T-helper 22 cell (primary cell): Measurements from ENCODE around the gene TRIM31.

Experiments
- DNase-seq: peaks from one replicate; pipeline ENCODE4 v3.0.0-alpha.2; 2020; ENCODE audit warnings: low read depth

TRIM31 gene

DNA sequence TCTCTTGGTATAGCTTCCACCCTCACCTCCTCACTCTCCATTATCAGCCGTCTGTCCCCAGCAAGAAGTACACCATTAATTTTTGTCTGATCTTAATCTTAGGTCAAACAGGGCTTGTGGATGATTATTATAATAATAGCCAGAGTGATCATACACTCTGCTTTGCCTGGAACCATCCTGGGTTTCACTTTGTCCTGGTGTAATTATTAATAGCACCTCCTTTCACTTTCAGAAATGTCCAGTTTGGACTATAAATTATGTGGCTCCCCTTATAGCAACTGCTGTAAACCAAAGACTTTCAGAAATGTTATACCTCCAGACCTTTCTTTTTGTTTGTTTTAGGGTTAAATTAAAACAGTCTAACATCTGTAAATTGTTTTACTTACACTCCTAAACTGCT is 951 bp upstream of the TRIM31 start:
- DNase-seq, result no peak

DNA sequence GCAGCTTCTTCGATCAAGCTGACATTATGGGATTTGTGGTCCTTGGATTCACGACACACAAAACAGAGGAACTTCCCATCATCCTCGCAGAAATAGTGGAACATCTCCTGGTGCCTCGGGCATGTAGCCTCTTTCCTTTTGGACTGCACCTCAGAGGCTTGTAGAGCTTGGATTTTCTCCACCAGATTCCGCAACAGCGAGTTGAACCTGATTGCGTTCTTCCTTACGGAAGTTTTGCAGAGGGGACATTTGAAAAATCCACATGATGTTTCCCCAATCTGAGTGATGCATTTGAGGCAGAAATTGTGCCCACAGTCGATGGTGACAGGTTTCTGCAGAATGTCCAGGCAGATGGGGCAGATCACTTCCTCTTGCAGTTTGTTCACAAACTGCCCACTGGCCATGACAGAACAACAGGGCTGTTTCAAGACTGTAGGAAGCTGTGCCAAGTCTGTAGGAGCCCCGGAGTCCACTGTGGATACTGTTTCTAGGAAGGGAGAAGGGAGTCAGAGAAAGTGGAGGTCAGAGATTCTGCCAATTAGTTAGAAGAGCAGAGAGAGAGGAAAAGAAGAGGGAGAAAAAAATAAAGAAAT is 392 bp downstream of the TRIM31 start:
- no peak for DNase-seq

DNA sequence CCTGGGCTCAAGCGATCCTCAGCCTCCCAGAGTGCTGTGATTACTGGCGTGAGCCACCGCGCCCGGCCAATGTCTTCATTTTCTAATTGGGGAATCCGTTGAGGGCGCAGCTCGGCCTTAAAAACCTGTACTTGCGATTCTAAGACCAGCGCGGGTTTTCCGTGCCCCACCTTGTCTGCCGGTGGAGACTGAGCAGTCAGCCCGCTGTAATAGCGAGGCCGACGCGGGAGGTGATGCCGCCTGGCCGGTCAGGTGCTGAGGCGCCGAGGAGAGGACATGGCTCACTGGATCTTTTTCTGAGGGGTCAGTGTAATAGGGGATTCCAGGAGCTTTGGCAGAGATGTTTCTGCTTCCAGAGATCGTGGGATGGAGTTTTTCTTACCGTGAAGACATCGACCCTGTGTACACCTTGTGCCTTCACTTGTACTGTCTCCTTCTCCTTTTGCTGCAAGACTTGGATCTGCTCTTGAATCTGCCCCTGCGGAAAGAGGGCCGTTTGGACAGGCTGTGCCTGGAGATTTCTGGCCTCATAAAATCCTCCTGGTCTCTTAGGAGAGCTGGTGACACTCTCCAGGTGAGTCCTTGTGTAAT is 1.5 kb downstream of the TRIM31 start:
- no peak for DNase-seq

DNA sequence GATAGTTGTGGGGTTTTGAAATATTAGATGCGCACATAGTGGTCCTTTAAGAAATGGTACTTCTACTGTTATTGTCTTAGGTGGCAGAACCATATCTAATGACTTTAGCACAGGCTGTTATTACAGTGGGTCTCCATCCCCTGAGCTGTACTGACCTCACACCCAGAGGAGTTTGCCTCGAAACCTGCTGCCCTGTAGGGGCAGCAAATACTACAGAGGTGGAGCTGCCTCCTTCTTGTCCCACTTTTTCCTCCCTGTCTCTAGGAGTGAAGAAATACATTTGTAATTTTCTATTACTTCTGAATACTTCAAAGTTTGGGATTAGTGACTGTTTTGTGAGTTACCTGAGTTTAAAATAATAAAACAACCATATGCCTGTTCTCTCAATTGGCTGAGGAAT is 8.2 kb downstream of the TRIM31 start:
- DNase-seq, result no peak

DNA sequence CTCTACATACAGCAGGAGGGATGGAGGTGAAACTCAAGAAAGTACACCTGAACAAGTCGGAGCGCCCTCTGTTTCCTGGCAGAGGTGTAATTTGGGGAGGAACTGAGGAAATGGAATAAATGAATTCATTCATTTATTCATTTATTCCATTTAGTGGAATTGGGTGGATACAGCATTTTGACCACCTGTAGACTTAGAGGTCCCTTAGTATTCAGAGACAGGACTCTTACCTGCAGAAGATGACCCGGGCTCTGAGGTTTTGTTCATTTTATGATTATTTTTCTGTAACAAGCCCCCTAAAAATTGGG is 9.1 kb downstream of the TRIM31 start:
- no peak for DNase-seq

DNA sequence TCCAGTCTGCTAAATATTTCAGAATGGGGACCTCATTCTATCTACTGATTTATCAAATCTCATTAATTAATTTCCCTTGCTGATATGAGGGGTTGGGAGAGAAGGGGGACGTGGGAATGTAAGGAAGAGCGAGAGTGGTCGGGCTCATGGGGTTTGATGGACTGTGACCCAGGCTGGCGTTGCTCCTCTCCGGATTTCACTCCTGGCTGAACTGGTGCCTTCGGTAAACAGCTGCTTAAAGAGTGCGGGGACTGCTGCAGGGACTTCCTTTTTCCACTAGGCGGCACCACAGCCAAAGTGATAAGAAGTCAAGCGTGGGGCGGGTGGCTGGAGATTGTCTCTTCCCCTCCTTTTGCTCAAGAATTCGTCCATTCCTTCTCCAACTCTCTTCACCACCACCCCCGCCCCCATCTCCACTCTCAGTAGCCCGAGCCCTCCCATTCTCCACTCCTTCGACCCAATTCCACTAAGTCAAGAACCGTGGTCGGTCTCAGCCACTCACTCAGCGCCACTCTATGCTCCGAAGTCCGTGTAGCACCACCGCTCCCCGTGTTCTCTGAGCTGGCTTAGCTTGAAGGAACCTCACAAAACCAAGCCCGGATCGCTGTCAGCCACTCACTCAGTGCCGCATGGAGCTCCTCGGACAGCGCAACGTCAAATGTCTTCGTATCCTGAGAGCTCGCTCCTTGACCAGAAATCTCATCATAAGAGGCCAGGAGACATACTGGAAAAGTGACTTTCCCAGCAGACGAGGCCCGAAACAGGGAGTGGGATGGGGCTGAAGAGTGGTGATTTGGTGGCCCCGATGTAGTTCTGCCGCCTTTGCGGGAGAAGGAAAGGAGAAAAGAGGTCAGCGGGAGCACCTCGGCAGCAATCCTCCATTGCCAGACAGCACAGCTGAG is 9.7 kb downstream of the TRIM31 start:
- DNase-seq, result peak; percentile 59

DNA sequence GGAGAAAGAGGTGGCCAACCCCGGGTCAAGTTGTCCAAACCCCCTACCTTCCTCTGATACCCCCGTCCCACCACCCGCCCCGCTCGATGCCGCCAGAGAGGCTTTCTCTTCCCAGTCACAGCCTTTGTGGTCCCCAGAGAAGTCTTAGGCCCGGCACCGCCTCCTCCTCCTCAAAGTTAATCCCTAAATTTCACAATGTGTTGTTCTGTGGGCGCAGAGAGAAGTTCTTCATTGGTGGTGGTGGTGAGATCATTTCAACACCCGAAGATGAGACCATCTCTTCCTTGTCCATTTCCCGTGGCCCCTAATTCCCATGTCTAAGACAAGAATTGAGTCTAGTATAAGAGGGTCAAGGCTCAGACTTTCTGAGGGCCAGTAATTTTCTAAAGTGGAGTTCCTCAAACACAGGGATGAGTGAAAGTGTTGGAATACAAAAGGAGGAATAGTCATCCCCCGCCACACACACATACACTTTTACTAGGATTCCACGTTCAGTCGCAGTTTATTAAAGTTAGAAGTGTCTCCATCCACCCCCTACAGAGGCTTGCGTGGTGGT is 10.4 kb downstream of the TRIM31 start:
- no peak for DNase-seq

DNA sequence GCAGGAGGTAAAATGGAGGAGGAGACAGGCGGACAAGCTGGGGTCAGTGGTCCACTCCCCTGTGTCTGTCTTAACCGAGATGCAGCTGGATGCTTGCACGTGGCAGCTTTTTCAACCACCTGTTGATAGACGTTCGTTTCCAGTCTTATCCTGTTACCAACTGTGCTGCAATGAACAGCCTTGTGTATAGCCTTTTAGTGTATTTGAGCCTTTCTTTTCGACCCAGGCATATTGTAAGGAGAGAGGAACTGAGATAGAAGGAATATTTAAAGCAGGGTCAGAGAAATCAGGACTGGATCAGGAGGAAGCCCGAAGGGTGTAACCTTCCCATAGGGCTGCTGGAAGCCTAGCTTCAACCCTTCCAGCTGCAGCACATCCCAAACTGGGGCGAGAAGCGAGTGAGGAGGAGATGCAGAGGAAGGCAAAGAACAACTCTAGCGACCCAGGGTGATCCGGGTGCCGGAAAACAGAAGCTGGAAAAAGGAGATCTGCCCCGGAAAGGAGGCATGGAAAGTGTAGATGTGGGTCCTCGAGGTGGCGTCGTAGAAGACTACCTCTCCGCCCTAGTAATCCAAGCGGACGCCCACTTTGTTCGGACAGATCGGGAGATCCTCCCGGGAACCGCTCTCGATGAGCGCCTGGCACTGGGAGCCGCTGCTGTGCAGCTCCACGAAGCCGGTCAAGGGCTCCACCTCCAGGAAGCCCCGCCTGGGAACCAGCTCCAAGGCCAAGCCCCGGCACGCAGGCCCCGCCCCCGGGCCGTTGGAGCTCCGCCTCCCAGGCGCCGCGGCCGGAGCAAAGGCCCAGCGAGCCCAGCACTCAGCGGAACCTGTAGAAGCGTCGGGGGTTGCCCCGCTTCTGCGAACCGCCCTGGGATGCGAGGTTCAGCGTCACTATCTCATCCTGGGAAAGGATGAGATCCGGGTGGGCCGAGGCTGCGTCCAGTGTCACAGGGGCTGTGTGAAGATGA is 11.2 kb downstream of the TRIM31 start:
- peak; percentile 52 for DNase-seq

DNA sequence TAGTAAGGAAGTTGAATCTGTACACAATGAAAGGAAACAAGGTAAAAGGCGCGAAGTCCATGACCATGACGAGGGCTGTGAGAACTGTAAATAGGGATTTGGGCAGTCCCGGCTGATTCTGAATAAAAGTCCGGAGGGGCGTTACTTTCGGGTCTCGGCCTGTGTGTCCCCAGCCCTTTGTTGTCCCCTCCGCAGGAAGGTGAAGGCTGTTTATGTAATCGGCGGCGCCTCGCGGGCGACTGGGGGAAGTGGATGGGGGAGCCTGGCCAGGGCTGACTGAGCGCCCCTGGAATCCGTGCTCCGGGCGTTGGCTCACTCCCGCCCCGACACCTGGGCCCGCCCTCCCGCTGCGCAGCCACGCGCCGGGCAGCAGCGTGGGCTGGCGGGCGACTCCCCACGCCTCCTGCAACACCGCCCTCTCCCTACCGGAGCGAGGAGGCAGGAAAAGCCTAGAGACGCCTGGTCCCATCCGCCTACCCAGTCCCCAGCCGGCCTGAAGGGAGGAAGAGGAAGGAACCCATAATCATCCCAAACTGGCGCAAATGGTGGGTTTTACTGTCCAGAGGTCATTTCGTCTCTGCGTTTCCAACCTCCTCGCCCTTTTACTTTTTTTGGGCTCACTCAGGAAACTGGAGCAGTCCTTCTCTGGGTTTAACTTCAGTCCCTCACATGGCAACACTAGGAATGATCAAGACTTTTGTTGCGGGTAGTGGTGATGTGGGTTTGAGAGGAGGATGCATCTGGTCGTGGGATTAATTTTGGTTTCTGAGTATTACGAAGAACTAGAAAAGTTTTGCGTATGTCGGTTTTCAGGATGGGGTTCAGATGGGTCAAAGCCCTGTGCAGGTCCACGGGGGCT is 12.1 kb downstream of the TRIM31 start:
- DNase-seq, result no peak

DNA sequence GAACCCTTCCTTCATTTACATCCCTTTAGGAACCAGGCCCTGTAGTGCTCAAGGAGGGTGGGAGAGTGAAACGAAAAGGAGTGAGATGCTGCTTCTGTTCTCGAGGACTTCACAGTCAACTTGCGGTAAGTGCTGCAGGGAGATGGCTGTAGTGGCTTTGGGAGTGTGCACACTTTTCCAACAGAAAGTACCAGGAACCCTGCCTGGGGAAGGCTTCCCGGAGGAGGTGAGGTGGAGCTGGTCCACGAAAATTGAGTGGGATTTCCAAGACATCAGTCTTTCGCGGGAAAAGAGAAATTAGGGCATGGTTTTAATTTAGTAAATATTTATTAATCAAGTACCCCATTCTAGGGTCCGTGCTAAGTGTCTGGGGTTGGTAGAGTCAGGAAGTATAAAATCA is 12.7 kb downstream of the TRIM31 start:
- no peak for DNase-seq

DNA sequence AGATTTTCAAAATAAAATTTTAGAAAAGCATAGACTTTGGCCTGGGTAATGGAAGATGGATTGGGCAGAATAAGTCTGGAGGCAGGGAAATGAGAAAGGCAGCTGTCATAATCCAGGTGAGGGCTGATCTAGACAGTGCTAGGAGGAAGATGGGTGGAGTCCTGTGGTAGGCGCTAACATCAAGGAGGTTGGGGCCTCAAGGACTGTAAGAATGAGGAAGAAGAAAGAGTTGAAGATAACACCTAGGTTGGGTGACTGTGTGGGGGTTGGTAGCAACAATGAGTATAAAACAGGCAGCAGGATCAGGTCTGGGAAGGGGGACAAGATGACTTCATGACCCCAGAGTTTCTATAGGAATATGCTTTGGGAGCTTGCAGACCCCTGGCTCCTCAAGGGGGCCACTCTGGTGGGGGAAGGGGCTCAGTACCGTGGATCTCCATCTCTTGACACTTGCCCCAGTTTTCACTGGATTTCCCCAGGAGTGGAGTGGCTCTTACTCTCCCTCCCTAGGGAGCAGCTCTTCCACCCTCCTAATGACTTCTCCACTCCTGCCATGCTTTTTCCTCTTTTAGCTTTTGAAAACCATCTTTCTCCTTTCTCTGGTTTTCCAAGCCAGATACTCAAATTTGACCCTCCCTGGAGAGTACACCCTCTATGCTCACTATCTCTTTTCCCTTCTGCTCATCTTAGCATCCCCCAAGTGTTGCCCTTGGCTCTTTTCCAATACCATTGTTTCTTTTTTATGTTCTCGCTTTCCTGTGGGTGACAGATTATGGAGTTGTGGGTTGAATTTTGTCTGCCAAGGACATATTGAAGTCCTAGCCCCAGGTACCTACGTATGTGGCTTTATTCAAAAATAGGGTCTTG is 14.8 kb downstream of the TRIM31 start:
- no peak for DNase-seq

DNA sequence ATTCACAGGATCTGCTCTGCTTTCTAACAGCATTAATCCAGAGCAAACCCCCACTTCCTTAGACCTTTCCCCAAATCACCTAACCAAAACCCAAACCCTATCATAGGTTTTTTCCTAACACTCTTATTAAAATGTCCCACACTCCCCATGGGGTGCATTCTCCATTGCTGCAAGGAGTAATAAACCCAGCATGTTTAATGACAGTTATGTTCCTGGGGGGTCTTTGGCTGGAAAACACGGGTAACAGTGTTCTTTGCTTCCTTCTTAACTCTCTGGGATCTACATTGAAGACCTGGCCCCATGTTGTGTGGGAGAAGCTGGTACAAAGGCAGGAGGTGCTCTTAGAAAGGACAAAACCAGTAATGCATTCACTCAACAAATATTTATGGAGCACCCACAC is 16.1 kb downstream of the TRIM31 start:
- no peak for DNase-seq

DNA sequence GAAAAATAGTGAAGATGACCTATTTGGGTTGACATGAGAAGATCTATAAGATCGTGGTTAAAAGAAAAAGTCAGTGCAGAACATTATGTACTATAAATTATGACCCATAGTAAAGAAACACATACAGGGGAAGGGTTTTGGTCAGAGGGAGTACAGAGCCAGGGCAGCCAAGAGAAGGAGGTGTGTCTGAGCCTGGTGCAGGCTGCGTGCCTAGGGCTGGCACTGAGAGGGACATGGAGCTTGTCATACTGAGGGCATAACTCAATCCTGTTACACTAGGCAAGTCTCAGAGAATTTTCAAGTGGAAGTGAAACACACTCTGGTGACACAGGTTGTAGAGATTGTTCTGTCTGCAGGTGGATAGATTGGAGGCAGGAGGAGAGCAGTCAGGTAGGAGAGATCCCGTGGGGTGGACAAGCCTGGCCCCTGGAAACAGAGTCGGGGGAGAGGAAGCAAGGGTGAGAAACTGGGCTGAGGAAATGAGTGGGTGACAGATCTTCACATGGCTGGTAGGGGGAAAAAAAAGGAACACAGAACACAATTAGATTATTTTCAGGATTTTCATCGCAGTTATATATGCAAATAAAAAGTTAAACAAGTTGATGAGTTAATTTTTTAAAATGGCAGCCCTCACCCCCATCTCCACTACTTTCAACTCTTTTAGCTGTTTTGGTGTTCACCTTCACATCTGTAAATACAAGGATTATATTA is 18.8 kb downstream of the TRIM31 start:
- no peak for DNase-seq

DNA sequence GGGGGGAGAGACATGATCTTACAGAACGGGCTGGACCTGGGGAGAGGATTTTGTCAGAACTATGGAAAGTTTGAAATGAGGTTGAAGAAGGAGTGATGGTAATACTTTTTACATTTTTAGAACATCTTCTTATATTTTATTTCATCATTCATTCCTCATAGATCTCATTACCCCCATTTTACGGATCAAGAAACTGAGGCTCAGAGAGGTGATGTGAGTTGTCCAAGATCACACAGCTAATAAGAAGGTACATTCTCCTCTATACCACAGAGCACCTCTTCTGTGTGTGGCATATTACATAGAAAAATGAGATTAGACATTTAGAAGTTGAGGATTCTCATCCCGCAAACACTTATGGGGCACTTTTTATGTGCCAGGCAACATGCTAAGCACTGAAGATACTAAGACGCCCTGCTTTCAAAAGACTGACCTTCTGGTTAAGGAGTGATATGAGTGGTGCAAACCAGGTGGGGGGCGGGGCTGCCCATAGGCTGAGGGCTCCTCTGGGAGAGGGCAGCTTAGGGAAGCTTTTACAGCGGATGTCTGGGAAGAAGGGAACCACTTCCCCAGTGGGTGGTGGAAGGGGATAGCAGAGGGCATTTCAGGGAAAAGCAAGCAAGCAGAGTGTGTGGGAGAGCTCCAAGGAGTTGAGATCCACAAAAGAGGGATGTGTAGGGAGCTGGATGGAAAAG is 19.9 kb downstream of the TRIM31 start:
- no peak for DNase-seq

DNA sequence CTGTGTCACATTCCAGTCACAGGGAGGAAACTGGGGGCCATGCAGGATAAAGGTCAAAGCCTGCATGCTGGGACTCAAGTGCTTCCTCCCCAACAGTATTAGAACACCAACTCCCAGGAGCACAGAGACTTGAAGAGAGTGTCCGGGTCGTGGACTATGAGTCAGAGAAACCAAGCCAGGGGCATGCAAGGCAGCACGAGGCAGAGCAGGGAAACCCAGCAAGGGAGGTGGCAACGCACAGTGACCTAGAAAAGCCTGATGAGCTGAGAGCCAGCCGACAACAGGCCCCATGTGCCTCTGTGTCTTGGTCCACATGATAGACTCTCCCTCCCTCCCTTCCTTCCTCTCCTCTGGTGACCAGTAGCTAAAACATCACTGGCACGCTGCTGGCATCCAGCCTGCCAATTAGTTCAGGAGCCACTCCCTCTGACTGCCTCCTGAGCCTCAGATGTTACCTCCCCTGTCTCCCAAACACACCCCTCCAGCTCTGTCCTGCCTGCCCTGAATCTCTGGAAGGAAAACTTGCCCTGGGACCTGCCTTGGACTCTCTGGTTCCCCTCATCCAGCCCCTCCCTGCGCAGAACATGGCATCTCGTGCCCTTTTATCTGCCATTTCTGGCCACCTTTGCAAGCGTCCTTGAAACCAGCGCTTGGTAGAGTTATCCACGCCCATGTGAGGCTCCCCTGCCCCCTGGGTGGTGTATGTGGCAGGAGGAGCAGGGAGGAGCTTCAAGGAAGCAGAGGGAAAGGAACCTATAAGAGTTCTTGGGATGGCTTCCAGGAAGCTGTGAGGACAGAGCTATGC is 21.1 kb downstream of the TRIM31 start:
- no peak for DNase-seq

DNA sequence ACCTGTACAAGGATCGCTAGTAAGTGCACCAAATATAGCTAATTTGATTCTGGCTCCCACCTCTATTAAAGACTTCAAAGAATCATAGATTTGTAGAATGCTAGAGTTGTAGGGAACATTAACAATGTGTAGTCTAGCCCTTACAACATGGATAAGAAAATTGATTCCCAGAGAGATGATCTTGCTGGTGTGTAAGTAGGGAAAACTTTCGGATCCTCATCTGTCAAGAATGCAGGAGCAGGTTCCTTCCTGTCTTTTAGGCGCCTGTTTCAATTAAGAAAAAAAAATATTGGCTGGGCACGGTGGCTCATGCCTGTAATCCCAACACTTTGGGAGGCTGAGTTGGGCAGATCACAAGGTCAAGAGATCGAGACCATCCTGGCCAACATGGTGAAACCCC is 25.0 kb downstream of the TRIM31 start:
- DNase-seq, result no peak

DNA sequence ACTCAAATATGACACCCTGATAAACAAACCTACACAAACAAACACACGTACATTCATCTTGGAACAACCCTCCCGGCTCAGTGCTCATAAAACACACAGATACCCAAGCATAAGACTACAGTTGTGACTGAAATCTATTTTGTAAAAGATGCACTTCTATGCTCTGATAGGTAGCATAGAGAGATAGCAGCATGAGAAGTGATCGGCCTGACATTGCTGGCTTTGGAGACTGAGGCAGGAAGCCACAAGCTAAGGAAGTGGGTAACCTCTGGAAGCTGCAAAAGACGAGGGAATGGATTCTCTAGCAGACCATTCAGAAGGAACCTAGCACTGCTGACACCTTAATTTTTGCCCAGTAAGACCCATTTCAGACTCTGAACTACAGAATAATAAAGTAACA is 35.7 kb downstream of the TRIM31 start:
- DNase-seq, result no peak
